Measurements from ENCODE around the gene KCNT2.

DNA sequence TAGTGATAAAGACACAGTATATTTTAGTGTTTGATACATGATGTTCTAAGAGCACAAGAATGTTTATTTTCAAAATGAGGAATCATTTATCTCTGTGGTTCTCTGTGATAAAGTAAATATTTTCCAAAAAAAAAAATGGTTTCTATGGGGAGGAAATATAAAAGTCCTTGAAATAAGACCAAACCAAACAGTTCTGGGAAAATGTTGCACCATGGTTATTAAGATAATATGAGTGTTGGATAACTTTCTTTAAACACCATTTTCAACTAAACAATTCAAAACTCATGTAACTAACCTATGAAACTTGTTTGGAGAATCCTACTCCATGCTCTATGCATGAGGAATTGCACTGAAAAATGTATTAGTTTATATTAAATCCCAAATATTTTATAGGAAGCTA lies 184.6 kb downstream of the KCNT2 start:
- TF ChIP-seq ESRRA (IDR thresholded peaks at IDR 0.05; ENCODE audit: low read length) (no peak), MXI1 (IDR thresholded peaks at IDR 0.05; ENCODE audit: low read depth, low read length) (no peak)
- TF ChIP-seq, protein P1, sequence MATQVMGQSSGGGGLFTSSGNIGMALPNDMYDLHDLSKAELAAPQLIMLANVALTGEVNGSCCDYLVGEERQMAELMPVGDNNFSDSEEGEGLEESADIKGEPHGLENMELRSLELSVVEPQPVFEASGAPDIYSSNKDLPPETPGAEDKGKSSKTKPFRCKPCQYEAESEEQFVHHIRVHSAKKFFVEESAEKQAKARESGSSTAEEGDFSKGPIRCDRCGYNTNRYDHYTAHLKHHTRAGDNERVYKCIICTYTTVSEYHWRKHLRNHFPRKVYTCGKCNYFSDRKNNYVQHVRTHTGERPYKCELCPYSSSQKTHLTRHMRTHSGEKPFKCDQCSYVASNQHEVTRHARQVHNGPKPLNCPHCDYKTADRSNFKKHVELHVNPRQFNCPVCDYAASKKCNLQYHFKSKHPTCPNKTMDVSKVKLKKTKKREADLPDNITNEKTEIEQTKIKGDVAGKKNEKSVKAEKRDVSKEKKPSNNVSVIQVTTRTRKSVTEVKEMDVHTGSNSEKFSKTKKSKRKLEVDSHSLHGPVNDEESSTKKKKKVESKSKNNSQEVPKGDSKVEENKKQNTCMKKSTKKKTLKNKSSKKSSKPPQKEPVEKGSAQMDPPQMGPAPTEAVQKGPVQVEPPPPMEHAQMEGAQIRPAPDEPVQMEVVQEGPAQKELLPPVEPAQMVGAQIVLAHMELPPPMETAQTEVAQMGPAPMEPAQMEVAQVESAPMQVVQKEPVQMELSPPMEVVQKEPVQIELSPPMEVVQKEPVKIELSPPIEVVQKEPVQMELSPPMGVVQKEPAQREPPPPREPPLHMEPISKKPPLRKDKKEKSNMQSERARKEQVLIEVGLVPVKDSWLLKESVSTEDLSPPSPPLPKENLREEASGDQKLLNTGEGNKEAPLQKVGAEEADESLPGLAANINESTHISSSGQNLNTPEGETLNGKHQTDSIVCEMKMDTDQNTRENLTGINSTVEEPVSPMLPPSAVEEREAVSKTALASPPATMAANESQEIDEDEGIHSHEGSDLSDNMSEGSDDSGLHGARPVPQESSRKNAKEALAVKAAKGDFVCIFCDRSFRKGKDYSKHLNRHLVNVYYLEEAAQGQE (IDR thresholded peaks at IDR 0.05; ENCODE audit: low read depth, low read length), result no peak
- TF ChIP-seq, protein P2, sequence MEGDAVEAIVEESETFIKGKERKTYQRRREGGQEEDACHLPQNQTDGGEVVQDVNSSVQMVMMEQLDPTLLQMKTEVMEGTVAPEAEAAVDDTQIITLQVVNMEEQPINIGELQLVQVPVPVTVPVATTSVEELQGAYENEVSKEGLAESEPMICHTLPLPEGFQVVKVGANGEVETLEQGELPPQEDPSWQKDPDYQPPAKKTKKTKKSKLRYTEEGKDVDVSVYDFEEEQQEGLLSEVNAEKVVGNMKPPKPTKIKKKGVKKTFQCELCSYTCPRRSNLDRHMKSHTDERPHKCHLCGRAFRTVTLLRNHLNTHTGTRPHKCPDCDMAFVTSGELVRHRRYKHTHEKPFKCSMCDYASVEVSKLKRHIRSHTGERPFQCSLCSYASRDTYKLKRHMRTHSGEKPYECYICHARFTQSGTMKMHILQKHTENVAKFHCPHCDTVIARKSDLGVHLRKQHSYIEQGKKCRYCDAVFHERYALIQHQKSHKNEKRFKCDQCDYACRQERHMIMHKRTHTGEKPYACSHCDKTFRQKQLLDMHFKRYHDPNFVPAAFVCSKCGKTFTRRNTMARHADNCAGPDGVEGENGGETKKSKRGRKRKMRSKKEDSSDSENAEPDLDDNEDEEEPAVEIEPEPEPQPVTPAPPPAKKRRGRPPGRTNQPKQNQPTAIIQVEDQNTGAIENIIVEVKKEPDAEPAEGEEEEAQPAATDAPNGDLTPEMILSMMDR (IDR thresholded peaks at IDR 0.05 in 2 of 3, conservative IDR thresholded peaks at IDR 0.05 in 1 of 3; ENCODE audit: control insufficient read depth in 2 of 3, extremely low read depth in 1 of 3, insufficient read depth in 1 of 3, low read depth in 3 of 3, low read length in 3 of 3), result no peak
- TF ChIP-seq, protein P3, sequence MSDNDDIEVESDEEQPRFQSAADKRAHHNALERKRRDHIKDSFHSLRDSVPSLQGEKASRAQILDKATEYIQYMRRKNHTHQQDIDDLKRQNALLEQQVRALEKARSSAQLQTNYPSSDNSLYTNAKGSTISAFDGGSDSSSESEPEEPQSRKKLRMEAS (IDR thresholded peaks at IDR 0.05; ENCODE audit: low read depth, low read length), result no peak

Data from GM12878 (cell line).